ENCODE results near the gene PDE1A. TPM values are rescaled to one million over a fixed set of nuclear protein-coding genes. Genes with fewer than 3 reads are reported as not detected.

PDE1A gene
- polyA plus RNA-seq, 3 donors: 1.3 to 27.3 (median 4.9) TPM

GRCh38 chr2:182116774-182117173 is 310.1 kb downstream of the PDE1A start:
- WGBS, 3 donors: 93 to 95% (median 94%) methylated on average over 2 of the region's 2 CpGs

GRCh38 chr2:182115258-182115657 is 311.6 kb downstream of the PDE1A start:
- no peak overlapping the region for H3K27ac ChIP-seq (ENCODE audit: low read depth, low read length)

More at GRCh38 chr2:182116774-182117173, 310.1 kb downstream of the PDE1A start:
- H3K27ac ChIP-seq (ENCODE audit: low read depth, low read length): no peak overlapping the region

GRCh38 chr2:182113334-182113733 is 313.5 kb downstream of the PDE1A start:
- no peak overlapping the region for H3K27ac ChIP-seq (ENCODE audit: low read depth, low read length)
- WGBS, 3 donors: 70 to 79% (median 79%) methylated on average over 3 of the region's 3 CpGs

GRCh38 chr2:182110347-182110746 is 316.5 kb downstream of the PDE1A start:
- 50 to 80% (median 69%) methylated on average over 1 of the region's 1 CpG for WGBS, 3 donors
- H3K27ac ChIP-seq (ENCODE audit: low read depth, low read length): no peak overlapping the region

- WGBS, 3 donors: 75 to 79% (median 77%) methylated on average over 5 of the region's 5 CpGs
- no peak overlapping the region for H3K27ac ChIP-seq (ENCODE audit: low read depth, low read length)
Measured at GRCh38 chr2:182103526-182103925, 323.3 kb downstream of the PDE1A start.

GRCh38 chr2:182101263-182101662 is 325.6 kb downstream of the PDE1A start:
- H3K27ac ChIP-seq (ENCODE audit: low read depth, low read length): no peak overlapping the region

GRCh38 chr2:182098648-182099047 is 328.2 kb downstream of the PDE1A start:
- WGBS, 3 donors: 61 to 81% (median 78%) methylated on average over 1 of the region's 1 CpG
- no peak overlapping the region for H3K27ac ChIP-seq (ENCODE audit: low read depth, low read length)

GRCh38 chr2:182097571-182098164 is 329.2 kb downstream of the PDE1A start:
- no peak overlapping the region for H3K27ac ChIP-seq (ENCODE audit: low read depth, low read length)
- 48 to 63% (median 53%) methylated on average over 2 of the region's 2 CpGs for WGBS, 3 donors

- no peak overlapping the region for H3K27ac ChIP-seq (ENCODE audit: low read depth, low read length)
- WGBS, 3 donors: 63 to 79% (median 67%) methylated on average over 3 of the region's 3 CpGs
Measured at GRCh38 chr2:182090486-182090885, 336.4 kb downstream of the PDE1A start.

Data from adipose tissue (tissue), 3 donors.